GM19438 (cell line): ENCODE measurements around the gene JMJD8.
"Not testable (repeated sequence)": the region's sequence is repeated elsewhere in the genome, so short reads cannot be mapped to it uniquely, and the experiment has no call there.

Experiments used
- ATAC-seq: cut with Tn5 transposase; IDR thresholded peaks from one replicate; pipeline ENCODE4 v1.9.1; 2021; ENCODE audit warnings: low read depth; ENCODE audit not compliant: unreplicated experiment

Gene JMJD8

GRCh38 chr16:722835-723633 lies 38.9 kb upstream of the JMJD8 start:
- ATAC-seq = no peak

DNA sequence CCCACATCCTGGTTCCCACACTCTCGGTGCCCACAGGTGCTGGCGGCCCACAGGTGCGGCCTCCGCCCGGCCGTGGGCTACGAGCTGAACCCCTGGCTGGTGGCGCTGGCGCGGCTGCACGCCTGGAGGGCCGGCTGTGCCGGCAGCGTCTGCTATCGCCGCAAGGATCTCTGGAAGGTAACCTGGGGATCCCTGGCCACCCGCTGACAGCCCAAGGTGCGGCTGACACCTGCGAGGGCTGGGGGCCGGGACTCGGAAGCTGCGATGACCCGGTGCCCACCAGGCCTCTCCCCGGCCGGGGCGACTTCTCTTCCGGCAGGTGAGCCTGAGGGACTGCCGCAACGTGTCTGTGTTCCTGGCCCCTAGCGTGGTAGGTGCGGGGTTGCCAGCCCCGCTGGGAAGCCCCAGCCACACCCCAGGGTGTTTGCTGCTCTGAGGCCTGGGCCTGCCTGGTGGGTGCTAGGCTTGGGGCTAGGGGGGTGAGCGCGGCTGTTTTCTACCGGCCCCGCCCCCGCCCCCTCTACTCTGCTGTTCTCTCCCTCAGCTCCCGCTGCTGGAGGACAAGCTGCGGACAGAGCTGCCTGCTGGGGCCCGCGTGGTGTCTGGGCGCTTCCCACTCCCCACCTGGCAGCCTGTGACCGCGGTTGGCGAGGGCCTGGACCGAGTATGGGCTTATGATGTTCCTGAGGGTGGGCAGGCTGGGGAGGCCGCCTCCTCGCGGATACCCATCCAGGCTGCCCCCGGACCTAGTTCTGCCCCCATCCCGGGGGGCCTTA lies 37.8 kb upstream of the JMJD8 start:
- ATAC-seq = no peak

- ATAC-seq = peak; percentile 64
Measured at GRCh38 chr16:720990-721764, 37.0 kb upstream of the JMJD8 start, which contains the start of gene ANTKMT. Gene ANTKMT (plus strand): TSS chr16:721146. CDS start chr16:721275, 129 bp downstream.

GRCh38 chr16:720447-720989 lies 36.4 kb upstream of the JMJD8 start:
- peak; percentile 28 for ATAC-seq

GRCh38 chr16:719815-720446 lies 35.8 kb upstream of the JMJD8 start:
- peak; percentile 2 for ATAC-seq

GRCh38 chr16:718922-719321 lies 34.8 kb upstream of the JMJD8 start:
- no peak for ATAC-seq

DNA sequence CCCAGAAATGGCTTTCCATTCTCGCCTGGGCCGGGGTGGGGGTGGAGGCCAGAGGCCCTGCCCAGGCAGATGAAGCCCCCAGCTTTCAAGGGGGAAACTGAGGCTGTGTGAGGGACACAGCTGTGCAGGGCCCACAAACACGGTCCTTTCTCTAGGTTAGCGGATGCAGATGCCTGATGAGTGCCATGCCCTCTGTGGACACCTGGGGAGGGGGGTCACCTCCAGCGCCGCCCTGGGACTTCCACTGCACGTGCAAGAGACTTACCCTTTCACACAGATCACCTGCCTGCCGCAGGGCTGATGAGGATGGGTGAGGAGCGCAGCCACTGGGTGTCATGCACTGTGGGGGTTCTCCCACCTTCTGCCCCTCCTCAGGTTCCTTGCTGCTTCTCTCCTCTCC lies 34.3 kb upstream of the JMJD8 start:
- ATAC-seq = no peak

DNA sequence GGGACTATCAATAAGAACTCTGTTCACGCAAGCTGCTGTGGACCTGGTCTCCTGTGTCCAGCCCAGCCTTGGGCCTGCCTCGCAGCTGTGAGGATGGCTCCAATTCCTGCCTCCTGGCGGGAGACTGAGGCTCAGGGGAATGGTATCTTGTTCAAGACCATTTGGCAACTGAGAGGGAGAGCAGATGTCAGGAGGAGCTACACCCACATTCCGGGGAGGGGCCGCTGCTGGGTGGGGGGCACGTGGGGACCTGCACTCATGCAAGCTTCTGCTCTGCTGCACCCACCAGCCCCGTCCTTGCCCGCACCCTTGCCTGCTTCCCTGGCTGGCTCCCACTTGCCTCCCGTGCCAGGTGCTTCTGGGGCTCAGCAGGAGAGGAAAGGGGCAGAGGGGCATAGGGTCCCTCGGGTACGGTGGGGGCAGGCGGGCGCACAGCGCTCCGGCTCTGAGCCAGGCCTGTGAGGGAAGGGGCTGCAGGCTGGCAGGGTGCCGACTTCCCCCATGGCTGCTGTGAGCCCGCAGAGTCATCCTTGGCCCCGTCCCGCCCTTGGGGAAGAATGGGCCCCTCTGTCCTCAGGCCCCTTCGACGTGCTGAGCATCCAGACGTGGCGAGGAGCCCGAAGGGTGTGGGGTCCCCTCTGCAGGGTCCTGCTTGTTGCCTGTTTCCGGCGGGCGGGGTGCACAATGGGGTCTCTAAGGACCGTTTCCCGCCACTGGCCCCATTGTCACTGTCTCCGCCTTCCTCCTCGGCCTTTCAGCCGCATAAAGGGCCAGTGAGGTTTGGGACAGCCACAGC lies 33.5 kb upstream of the JMJD8 start:
- no peak for ATAC-seq

DNA sequence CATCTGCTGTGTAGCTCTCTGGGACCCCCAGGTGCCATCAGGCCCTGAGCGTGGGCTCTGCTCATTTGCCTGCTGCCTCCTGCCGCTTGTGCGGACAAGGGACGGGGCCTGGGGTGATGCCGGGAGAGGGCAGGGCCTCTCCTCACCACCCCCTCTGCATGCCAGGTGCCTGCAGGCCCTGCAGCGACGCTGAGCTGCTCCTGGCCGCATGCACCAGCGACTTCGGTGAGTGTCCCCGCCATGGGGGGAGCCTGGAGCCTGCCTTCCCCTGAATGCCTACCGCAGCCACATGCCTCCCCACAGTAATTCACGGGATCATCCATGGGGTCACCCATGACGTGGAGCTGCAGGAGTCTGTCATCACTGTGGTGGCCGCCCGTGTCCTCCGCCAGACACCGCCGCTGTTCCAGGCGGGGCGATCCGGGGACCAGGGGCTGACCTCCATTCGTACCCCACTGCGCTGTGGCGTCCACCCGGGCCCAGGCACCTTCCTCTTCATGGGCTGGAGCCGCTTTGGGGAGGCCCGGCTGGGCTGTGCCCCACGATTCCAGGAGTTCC lies 32.7 kb upstream of the JMJD8 start:
- no peak for ATAC-seq

- no peak for ATAC-seq
Measured at GRCh38 chr16:716200-716568, 32.0 kb upstream of the JMJD8 start.

GRCh38 chr16:715477-716199 lies 31.5 kb upstream of the JMJD8 start:
- no peak for ATAC-seq

DNA sequence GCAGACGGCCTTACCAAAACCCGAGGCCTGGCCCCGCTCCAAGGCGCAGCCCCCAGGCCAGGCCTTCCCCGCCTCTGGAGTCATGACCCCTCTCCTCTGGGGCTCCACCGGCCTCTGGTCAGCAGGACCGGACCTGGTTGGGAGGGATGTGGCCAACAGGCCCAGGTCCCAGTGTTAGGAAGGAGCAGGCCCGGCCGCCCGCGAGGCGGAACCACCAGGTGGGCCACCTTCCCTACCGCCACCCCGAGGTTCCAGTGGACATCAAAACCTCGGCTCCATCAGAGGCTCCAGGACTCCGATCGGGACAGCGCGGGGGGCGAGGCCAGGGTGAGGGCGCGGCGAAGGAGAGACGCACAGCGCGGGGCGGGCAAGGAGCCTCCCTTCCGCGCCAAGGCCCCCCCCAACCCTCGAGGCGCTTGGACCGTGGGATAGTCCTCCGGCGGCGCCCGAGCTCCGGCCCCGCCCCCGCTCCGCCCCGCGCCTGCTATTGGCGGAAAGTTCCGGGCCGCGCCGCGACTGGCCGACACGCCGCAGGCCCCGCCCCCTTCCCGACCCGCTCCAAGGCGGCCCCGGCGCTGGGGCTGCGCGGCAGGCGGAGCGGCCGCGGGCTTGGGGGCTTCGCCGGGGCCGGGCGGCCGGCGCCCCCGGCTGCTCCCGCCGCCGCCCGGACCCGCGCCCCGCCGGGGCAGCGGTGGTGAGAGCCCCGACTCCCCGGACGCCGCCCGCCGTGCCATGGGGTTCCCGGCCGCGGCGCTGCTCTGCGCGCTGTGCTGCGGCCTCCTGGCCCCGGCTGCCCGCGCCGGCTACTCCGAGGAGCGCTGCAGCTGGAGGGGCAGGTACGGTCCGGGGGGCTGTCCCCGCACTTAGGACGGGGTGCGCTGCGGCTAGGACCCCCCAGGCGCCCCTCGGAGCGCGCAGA lies 30.7 kb upstream of the JMJD8 start, which contains the start of gene METRN:
Gene METRN (plus strand): TSS at position 561 of the 919 bp plus-strand sequence. CDS start 172 bp downstream, at position 733.
- peak; percentile 64 for ATAC-seq

DNA sequence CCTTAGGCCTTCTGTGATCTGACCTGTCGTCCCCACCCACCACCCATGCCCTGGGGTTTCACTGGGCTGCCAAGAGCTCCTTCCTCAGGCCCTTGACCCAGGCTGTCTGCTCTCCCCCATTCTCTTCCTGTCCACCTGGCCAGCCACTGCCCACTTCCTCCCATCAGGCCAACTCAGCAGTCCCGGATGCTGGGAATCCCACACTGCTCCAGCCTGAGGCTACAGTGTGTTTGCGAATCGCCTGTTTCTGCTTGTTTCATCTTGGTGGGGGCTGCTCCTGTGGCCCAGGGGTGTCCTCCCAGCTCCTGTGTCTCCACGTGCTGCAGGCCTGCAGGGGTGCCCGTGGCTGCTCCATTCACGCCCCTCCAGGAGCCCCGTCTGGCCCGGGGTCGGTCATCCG lies 29.9 kb upstream of the JMJD8 start:
- ATAC-seq = no peak

DNA sequence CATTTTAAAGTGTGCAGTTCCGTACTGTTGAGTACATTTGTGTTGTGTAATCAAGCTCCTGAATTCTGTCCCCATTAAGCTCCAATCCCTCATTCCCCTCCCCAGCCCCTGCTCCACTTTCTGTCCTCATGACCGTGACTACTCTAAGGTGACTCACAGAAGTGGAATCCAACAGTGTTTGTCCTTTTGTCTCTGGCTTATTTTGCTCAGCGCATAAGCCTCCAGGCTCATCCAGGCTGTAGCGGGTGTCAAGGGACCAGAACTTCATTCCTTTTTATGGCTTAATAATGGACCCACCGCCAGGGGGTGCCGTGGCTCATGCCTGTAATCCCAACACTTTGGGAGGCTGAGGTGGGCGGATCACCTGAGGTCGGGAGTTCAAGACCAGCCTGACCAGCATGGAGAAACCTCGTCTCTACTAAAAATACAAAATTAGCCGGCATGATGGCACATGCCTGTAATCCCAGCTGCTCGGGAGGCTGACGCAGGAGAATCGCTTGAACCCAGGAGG lies 28.7 kb upstream of the JMJD8 start:
- ATAC-seq = not testable (repeated sequence)

- no peak for ATAC-seq
Measured at GRCh38 chr16:711548-712320, 27.6 kb upstream of the JMJD8 start.

DNA sequence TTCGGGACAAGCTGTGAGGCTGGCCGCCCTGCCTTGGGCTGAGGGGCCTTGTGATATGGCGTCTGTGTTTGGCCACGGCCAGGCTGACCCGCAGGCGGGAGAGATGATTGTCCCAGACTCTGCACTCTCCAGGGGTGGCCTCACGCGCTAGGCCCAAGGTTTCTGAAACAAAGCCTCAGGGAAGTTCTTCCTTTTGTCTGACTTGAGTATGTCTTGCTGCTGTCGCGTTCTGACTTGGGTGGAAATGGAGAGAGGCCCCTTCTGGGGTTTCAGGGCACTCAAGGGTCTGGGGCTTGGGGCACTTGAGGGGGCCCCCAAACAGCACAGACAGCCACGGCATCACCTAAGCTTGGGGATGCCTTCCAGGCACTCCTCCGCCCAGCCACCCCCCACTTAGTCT lies 26.9 kb upstream of the JMJD8 start:
- ATAC-seq = no peak
